ENCODE measurements around the gene PGM2.

- TF ChIP-seq CTCF (IDR thresholded peaks at IDR 0.05), result no peak
- no peak for TF ChIP-seq POLR2A (IDR thresholded peaks at IDR 0.05)
Observed at GRCh38 chr4:37828843-37829242, 2.4 kb downstream of the PGM2 start.
